Transverse colon (tissue), 4 donors: ENCODE results near the gene TMEM132C. TPM values are rescaled to one million over a fixed set of nuclear protein-coding genes. Genes with fewer than 3 reads are reported as not detected.

Source experiments
- DNase-seq: peaks from one replicate; pipeline ENCODE4 v3.0.0-alpha.2; 2019
- H3K27ac ChIP-seq, 4 donors: fragments of 200-600 bp; sonication (generic); 2 replicates each; pipeline ENCODE4 v1.5.1; 2016 to 2018; ENCODE audit warnings: inconsistent platforms in 4 of 4
- H3K27me3 ChIP-seq: fragments of 200-600 bp; sonication (generic); 2 replicates; pipeline ENCODE4 v1.5.1; 2017; ENCODE audit warnings: inconsistent platforms
- H3K36me3 ChIP-seq, 4 donors: fragments of 200-600 bp; sonication (generic); 2 replicates each; pipeline ENCODE4 v1.5.1; 2017 to 2019; ENCODE audit warnings: inconsistent platforms in 4 of 4
- H3K4me1 ChIP-seq, 4 donors: fragments of 200-600 bp; sonication (generic); 2 replicates each; pipeline ENCODE4 v1.5.1; 2017 to 2020; ENCODE audit warnings: inconsistent platforms in 4 of 4
- H3K4me3 ChIP-seq, 4 donors: fragments of 200-600 bp; sonication (generic); 1 replicate in 1 of 4; 2 replicates in 3 of 4; pipeline versions ENCODE4 v1.5.1 to v1.6.1; 2017 to 2019; ENCODE audit warnings: inconsistent platforms in 4 of 4
- H3K9me3 ChIP-seq, 2 donors: fragments of 200-600 bp; sonication (generic); 2 replicates each; pipeline ENCODE4 v1.5.1; 2017 to 2019; ENCODE audit warnings: inconsistent platforms in 2 of 2
- EP300 ChIP-seq: sonication (generic); formaldehyde crosslinking; IDR thresholded peaks from one replicate; pipeline ENCODE4 v1.6.1; 2017; ENCODE audit warnings: antibody characterized with exemption, low read depth
- POLR2A ChIP-seq: fragments of 450-650 bp; IDR thresholded peaks from one replicate; pipeline ENCODE4 v1.6.1; 2016; ENCODE audit warnings: antibody characterized with exemption, mild to moderate bottlenecking, moderate library complexity
- POLR2AphosphoS5 ChIP-seq, 3 donors: sonication (generic); formaldehyde crosslinking; IDR thresholded peaks; one replicate each; pipeline ENCODE4 v1.6.1; 2016; ENCODE audit warnings: antibody characterized with exemption in 3 of 3
- WGBS, 2 donors: methylation state at CpG; one replicate each; pipeline ENCODE4 v1.1.5; 2018; ENCODE audit warnings: low coverage in 1 of 2; 5-methylcytosine and 5-hydroxymethylcytosine counted together
- in situ Hi-C, 4 donors: fragments of 200-750 bp; cut with MboI; loops; one replicate each; pipeline versions ENCODE4 v1.15.0 to v1.15.1; 2017; ENCODE audit warnings: low sequenced_read_pairs in 3 of 4, low pct_ligation_motif_present in 1 of 4, low pct_unique_long_range_greater_than_20kb in 1 of 4
- intact Hi-C: fragments of 100-400 bp; cut with DNase I; formaldehyde crosslinking; loops from one replicate; pipeline ENCODE4 v1.15.1; 2023; ENCODE audit warnings: low total_unique reads
- total RNA-seq, 4 donors: library from RNA; depleted of rRNA; stranded (reverse); fragments of >200 nt; gene quantifications; one replicate each; pipeline ENCODE4 v1.1.0, GENCODE V29; 2016
- TF ChIP-seq, protein P1 (sequence below), 5 experiments: fragments of 200-600 bp in 3 of 5; fragments of 450-650 bp in 2 of 5; sonication (generic) in 3 of 5; IDR thresholded peaks; 1 replicate in 2 of 5; 2 replicates in 3 of 5; pipeline ENCODE4 v1.5.1; 2016 to 2017; ENCODE audit warnings: antibody characterized with exemption in 5 of 5, inconsistent platforms in 3 of 5, mild to moderate bottlenecking in 2 of 5, moderate library complexity in 1 of 5

Gene TMEM132C
- total RNA-seq, 4 donors from 2014 or later, result 0.20 to 1.6 (median 0.58) TPM

GRCh38 chr12:128729628-128730121, 462.7 kb downstream of the TMEM132C start:
- no peaks in the 10 kb centered on the region for H3K27me3 ChIP-seq
- no peak for DNase-seq
- H3K36me3 ChIP-seq, result no peaks in the 10 kb centered on the region
- in situ Hi-C loops (no loop called here), intact Hi-C loops (no loop called here)
- no peak for TF ChIP-seq POLR2AphosphoS5 (IDR thresholded peaks at IDR 0.05)
- TF ChIP-seq, protein P1, sequence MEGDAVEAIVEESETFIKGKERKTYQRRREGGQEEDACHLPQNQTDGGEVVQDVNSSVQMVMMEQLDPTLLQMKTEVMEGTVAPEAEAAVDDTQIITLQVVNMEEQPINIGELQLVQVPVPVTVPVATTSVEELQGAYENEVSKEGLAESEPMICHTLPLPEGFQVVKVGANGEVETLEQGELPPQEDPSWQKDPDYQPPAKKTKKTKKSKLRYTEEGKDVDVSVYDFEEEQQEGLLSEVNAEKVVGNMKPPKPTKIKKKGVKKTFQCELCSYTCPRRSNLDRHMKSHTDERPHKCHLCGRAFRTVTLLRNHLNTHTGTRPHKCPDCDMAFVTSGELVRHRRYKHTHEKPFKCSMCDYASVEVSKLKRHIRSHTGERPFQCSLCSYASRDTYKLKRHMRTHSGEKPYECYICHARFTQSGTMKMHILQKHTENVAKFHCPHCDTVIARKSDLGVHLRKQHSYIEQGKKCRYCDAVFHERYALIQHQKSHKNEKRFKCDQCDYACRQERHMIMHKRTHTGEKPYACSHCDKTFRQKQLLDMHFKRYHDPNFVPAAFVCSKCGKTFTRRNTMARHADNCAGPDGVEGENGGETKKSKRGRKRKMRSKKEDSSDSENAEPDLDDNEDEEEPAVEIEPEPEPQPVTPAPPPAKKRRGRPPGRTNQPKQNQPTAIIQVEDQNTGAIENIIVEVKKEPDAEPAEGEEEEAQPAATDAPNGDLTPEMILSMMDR (IDR thresholded peaks at IDR 0.05), result no peak
- TF ChIP-seq EP300, result no peak
- TF ChIP-seq POLR2A, result no peak
- 64 to 88% methylated on average over 1 to 8 of the region's 8 CpGs for WGBS, 2 donors
- H3K27ac ChIP-seq, result no peak overlapping the region
- no peaks in the 10 kb centered on the region for H3K9me3 ChIP-seq
- no peak overlapping the region for H3K4me3 ChIP-seq
- peaks cover 0 to 7% (median 2%) of the 10 kb centered on the region in 4 donors for H3K4me1 ChIP-seq

GRCh38 chr12:128734371-128734770, 467.4 kb downstream of the TMEM132C start:
- no peaks in the 10 kb centered on the region for H3K27me3 ChIP-seq
- intact Hi-C loops (no loop called here), in situ Hi-C loops (no loop called here)
- H3K4me3 ChIP-seq, result no peak overlapping the region
- TF ChIP-seq EP300 (no peak), POLR2AphosphoS5 (IDR thresholded peaks at IDR 0.05) (no peak), POLR2A (no peak)
- TF ChIP-seq, protein P1 (IDR thresholded peaks at IDR 0.05), result no peak
- no peaks in the 10 kb centered on the region for H3K9me3 ChIP-seq
- no peak overlapping the region for H3K27ac ChIP-seq
- H3K4me1 ChIP-seq, result no peaks in the 10 kb centered on the region
- no peak for DNase-seq
- no peaks in the 10 kb centered on the region for H3K36me3 ChIP-seq
- 40 to 59% methylated on average over 5 of the region's 5 CpGs for WGBS, 2 donors

GRCh38 chr12:128737292-128737966, 470.5 kb downstream of the TMEM132C start:
- no peak overlapping the region for H3K4me3 ChIP-seq
- no peaks in the 10 kb centered on the region for H3K27me3 ChIP-seq
- no peaks in the 10 kb centered on the region for H3K9me3 ChIP-seq
- TF ChIP-seq POLR2A (no peak), EP300 (no peak)
- no peak for DNase-seq
- H3K4me1 ChIP-seq, result no peaks in the 10 kb centered on the region
- intact Hi-C loops, result no loop called here
- no peaks in the 10 kb centered on the region for H3K36me3 ChIP-seq
- in situ Hi-C loops, result no loop called here
- H3K27ac ChIP-seq, result no peak overlapping the region
- WGBS, 2 donors, result 78 to 86% methylated on average over 3 of the region's 3 CpGs

DNA sequence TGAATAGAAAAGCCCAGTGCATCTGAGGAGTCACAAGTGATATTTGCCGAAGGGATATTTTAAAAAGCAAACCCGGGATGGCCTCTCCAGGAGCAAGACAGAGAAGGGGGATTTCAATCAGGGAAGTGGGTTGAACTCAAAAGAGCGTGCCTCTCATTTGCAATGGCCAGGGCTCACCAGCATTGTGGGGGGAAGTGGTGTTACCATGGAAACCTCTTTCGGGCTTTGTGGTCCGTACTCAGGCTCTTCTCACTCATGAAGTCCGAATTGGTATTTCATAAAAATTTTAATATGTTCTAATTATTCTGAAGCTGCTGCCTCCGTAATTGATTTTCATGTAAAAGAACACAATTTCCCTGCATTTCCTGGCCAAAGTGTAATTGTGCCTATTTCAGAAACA, 476.9 kb downstream of the TMEM132C start:
- Histone ChIP-seq H3K4me1 (no peaks in the 10 kb centered on the region), H3K27me3 (no peaks in the 10 kb centered on the region), H3K27ac (no peak overlapping the region), H3K36me3 (no peaks in the 10 kb centered on the region), H3K9me3 (no peaks in the 10 kb centered on the region), H3K4me3 (no peak overlapping the region)
- intact Hi-C loops, result no loop called here
- no peak for DNase-seq
- in situ Hi-C loops, result no loop called here
- no peak for TF ChIP-seq EP300
- TF ChIP-seq, protein P1 (IDR thresholded peaks at IDR 0.05), result no peak
- WGBS, 2 donors, result 74 to 81% methylated on average over 6 to 7 of the region's 7 CpGs
